ENCODE data around the gene HOXB5.
A peak's percentile ranks its signal among the peaks of the same experiment; 100 is the strongest.

Gene HOXB5

GRCh38 chr17:48628649-48629410, 35.3 kb upstream of the HOXB5 start:
- DNase-seq, result no peak

DNA sequence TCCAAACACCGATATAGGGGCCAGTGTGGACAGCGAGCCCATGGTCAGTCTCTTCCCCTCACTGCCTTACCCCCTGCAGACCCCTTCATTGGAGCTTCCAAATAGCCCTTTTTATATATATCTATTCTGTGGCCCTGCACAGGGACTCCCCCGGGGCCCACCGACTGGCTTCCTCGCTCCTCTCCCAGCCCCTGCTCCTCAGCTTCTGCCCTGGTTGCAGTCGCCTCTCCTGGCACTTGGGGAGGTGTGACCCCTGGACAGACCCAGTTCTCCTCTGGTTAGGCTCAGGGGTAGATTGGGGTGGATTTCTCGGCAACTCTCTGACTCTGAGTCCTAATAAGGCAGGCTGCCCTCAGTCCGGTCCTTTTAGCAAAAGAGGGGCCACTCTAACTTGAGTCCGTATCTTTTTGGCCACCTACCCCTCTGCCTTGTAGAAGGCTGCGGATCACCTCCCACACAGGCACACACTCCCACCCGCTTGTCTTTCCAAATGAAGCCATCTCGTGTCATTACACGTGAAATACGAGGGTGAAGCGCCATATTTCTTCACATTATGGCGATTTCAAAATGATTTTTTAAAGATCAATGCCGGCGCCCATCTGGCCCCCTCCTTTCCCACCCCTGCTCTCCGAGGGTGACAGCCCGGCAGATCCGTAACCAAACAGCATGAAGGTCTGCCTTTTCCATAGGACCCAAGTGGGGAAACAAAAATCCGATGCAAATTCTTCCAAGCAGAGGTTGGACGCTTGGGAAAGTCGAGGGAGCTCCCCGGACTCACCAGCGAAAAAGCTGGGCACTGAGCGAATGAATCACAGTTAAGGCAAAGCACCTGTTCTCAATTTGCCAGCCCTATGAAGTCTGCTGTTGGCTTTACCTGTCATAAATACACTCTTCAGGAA, 34.3 kb upstream of the HOXB5 start:
- DNase-seq, result no peak

GRCh38 chr17:48627118-48627597, 33.6 kb upstream of the HOXB5 start:
- DNase-seq, result no peak

DNA sequence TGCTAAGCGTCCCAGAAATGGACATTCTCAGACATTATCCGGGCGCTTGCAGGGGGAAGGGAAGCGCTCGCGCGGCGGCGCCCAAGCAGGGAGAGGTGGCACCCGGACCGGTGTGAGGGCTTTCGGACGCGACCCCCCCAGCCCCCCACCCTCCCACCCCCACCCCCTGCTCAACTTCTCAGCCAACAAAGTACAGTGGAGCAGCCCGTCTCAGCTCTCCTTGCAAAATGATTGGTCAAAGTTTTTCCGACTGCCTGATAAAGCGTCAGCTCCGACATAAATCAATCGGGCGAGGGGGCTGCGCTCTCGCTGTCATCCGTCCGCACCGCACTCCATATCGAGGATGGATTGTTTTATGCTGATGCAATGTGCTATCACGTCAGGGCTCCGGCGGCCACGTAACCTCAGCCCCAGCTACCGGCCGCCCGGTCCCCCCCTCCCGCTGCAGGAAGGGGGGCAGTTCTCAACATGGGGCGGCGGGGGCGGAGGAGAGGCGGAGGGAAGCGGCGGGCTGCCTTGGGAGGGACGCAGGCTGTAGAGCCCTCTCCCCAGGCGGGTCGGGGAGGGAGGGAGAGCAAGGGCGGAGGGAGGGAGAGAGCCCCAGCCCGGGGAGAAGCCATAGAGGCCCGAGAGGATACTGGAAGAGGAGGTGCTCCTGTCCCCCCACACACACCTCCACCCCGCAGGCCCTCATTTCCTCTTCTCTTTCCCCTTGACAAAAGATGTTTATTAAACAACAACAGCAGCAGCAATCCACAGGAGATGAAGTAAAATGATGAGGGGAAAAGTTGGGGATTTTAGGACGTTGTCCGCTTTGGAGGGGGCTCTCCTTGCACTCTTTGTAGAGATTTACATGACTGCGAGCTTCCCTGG, 32.9 kb upstream of the HOXB5 start, which contains the start of gene HOXB9:
Gene HOXB9 (minus strand): TSS at position 114 of the 873 bp plus-strand sequence. CDS start 89 bp downstream, at position 25.
- peak; percentile 54 to 65 for DNase-seq

GRCh38 chr17:48625495-48626244, 32.1 kb upstream of the HOXB5 start:
- DNase-seq, result peak; percentile 56 to 75

- peak; percentile 52 to 59 for DNase-seq
These were observed 31.2 kb upstream of the HOXB5 start for GRCh38 chr17:48624544-48625494.

DNA sequence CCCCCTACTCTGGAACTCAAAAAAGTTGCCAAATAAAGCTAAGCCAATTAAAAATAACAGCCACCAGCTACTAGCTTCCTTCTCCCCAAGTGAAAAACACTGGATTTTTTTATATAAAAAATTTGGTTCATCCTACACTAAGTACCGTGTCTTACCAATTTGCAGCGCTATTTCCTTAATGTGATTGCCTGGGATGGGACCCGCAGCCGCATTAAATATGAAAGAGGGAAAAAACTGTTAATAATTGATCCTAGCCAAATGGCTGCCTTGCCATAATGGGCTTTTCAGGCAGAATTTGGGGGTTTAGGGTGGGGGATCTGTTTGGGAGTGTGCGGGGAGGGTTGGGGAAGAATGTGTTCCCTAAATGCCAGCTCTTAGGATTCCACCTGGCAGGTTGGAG, 30.5 kb upstream of the HOXB5 start:
- DNase-seq, result no peak

- DNase-seq, result no peak
These were observed 30.0 kb upstream of the HOXB5 start for GRCh38 chr17:48623583-48623982.

- DNase-seq, result no peak
These were observed 29.3 kb upstream of the HOXB5 start for GRCh38 chr17:48622857-48623256.

DNA sequence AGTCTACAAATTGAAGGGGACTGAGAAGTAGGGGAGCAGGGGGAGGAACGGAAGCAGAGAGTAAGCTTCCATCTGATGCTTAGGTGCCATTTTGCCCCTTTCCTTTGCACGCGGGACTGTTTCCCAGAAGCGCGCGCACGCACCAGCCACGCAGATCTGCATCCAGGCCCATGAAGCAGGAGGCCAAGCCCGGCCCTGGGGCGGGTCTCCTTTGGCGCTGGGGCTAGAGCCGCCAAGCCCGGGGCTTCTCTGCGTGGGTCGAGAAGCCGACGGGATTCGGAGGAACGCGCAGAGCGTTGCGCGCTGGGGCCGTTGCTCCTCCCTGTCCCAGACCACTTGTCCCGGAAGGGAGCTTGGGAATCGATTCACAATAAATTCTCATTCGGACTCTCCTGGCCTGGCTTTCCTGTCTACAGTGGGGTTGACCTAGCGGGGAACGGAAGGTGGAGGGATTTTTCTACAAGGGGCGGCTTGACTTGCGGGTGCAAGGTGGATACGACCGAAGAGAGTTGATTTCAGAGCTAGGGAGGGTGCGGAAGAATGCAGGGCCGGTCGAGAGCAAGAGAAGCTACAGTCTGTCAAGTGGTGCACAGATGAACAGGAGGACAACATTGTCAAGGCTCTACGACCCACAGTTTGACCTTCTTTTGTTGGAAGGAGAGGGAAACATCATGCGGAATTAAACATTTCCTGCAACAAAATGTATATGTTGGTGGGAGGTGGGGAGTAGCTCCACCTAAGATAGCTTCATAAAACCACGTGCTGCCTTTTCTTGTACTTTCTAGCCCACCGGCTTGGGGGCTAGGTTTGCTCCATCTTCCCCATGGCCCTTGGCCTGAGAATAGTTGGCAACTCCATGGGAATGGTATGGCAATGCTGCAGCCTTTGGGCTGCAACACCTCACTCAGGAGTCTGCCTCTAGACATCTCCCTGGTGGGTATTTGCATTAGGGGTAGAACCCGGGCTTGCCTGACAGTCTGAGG, 28.1 kb upstream of the HOXB5 start:
- DNase-seq, result no peak

DNA sequence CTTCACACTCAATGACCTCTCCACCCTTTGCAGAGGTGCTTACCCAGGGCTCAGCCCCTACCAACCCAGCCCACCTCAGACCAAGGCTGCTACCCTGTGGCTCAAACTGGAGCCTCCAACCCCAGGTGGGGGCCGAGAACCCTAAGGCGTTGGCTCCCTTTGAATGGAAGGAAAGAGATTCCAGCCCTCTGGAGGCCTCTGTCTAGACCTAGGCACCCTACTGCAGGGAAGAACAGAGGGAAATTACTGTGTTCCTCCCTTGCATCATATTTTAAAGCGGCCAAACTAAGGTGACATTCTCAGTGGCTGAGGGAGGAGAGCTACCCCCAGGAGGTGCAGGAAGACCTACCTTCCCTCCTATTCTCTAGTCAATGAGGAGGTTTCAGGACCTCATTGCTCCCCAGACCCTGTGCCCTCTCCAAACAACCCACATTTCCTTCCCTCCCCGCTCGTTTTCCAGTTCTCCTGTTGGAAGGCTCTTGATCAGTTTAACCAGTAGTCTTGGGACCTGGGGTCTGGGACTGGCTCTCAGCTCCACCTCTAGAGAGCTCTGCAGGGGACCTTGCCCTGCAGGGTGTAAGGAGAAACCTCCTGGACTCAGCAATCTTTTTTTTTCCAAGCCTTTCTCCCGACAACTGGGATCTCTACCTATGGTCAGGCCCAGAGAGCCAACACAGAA, 27.0 kb upstream of the HOXB5 start:
- DNase-seq, result no peak

DNA sequence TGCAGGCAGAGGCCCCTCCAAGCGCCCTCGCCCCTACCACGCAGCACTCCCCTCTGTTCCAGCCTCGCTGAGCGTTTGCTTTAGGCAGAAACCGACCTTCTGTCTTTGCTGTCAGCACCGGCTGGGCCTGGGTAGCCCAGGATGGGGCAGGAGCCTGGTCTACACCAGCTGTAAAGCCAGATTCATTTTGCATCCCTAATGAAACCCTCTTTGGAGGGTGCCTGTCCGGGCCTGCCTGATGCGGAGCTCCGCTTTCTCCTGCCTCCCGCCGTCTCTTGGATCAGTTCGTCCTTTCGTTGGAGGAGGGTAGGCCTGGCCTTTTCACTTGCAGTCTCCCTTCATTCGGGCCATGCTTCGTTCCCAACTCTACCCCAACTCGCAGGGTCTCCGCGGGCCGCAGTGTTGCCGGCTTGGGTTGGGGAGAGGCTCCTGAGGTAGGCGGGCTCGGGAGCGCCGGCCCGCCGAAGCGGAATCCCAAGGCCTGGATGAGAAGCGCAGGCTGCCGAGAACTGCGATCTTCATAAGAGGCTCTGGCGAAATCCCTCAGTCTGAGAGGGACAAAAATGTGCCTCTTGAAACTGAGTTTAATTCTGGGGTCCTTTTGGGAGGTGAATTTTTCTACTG, 26.4 kb upstream of the HOXB5 start:
- DNase-seq, result no peak

- DNase-seq, result peak; percentile 84 to 90
These were observed 24.8 kb upstream of the HOXB5 start for GRCh38 chr17:48618256-48618896.

GRCh38 chr17:48617471-48618255, 24.1 kb upstream of the HOXB5 start:
- no peak for DNase-seq

- no peak for DNase-seq
These were observed 23.3 kb upstream of the HOXB5 start for GRCh38 chr17:48616717-48617470.

Data from NCI-H2081 (cell line).